Fibroblast of skin of right quadriceps (primary cell): ENCODE data around the gene AMPD1.

Experiments used
- DNase-seq: peaks from one replicate; pipeline ENCODE4 v3.0.0-alpha.2; 2013

AMPD1 gene

GRCh38 chr1:114627107-114627506, 68.2 kb downstream of the AMPD1 start:
- no peak for DNase-seq

DNA sequence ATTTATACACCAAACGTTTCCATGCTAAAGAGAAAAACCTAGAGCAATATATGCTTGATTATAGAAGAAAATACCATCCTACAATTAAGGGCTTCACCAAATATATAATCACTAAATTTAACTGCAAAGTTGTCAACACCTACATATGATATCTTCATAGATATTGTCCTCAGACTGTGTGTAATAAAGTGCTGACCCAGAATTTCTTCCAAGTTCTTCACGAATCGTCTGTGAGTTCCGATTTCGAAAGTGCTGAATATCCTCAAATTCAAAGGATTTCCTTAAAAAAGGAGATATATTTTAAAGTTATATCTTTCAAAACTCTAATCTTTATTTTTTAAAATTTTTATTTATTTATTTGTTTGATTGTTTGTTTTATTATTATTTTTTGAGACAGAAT, 72.0 kb downstream of the AMPD1 start:
- no peak for DNase-seq
